Loucy (cell line): ENCODE data around the gene ANO1.

Experiments
- H2AFZ ChIP-seq: fragments of 200-600 bp; sonication (generic); 2 replicates; pipeline ENCODE4 v1.6.0; 2016; ENCODE audit warnings: antibody characterized with exemption, mild to moderate bottlenecking, low read length, moderate library complexity
- H3F3A ChIP-seq: fragments of 200-600 bp; 2 replicates; pipeline ENCODE4 v1.6.0; 2016; ENCODE audit warnings: antibody characterized with exemption, low read depth, mild to moderate bottlenecking
- H3K27me3 ChIP-seq: fragments of 200-600 bp; sonication (generic); 2 replicates; pipeline ENCODE4 v1.6.1; 2014; ENCODE audit warnings: low read length, mild to moderate bottlenecking; ENCODE audit not compliant: insufficient read depth, poor library complexity, severe bottlenecking
- H3K36me3 ChIP-seq: fragments of 200-600 bp; sonication (generic); 2 replicates; pipeline ENCODE4 v1.6.1; 2016; ENCODE audit warnings: low read length; ENCODE audit not compliant: insufficient read depth
- H3K4me1 ChIP-seq: fragments of 200-600 bp; sonication (generic); 2 replicates; pipeline ENCODE4 v1.5.1; 2014; ENCODE audit warnings: low read length, mild to moderate bottlenecking; ENCODE audit not compliant: insufficient read depth, poor library complexity, severe bottlenecking
- H3K4me2 ChIP-seq: fragments of 200-600 bp; sonication (generic); 2 replicates; pipeline ENCODE4 v1.6.0; 2014; ENCODE audit warnings: antibody characterized with exemption, low read length, low read depth, mild to moderate bottlenecking; ENCODE audit not compliant: poor library complexity, severe bottlenecking
- H3K4me3 ChIP-seq: fragments of 200-600 bp; sonication (generic); 2 replicates; pipeline ENCODE4 v1.5.1; 2014; ENCODE audit warnings: low read length, mild to moderate bottlenecking, mixed read lengths; ENCODE audit not compliant: poor library complexity, severe bottlenecking
- H3K79me2 ChIP-seq: fragments of 200-600 bp; sonication (generic); 2 replicates; pipeline ENCODE4 v1.6.1; 2014; ENCODE audit warnings: low read length; ENCODE audit not compliant: insufficient read depth
- H3K9ac ChIP-seq: fragments of 200-600 bp; sonication (generic); 2 replicates; pipeline ENCODE4 v1.6.0; 2014; ENCODE audit warnings: mild to moderate bottlenecking, low read depth, low read length, moderate library complexity; ENCODE audit not compliant: poor library complexity, severe bottlenecking
- H3K9me2 ChIP-seq: fragments of 200-600 bp; sonication (generic); replicated peaks from 2 replicates; pipeline ENCODE4 v1.6.1; 2016; ENCODE audit warnings: low read depth, low read length, mixed read lengths
- H3K9me3 ChIP-seq: fragments of 200-600 bp; sonication (generic); 2 replicates; pipeline ENCODE4 v1.6.1; 2014; ENCODE audit warnings: mild to moderate bottlenecking, antibody characterized with exemption, low read length, low read depth; ENCODE audit not compliant: insufficient read depth
- H4K20me1 ChIP-seq: fragments of 200-600 bp; sonication (generic); 2 replicates; pipeline ENCODE4 v1.6.0; 2014; ENCODE audit warnings: antibody characterized with exemption, low read length, mild to moderate bottlenecking; ENCODE audit not compliant: insufficient read depth, poor library complexity, severe bottlenecking
- EZH2phosphoT487 ChIP-seq: fragments of 200-600 bp; IDR thresholded peaks from 2 replicates; pipeline ENCODE4 v1.6.1; 2018; ENCODE audit warnings: antibody characterized with exemption, mild to moderate bottlenecking, moderate library complexity, borderline replicate concordance
- TF ChIP-seq, protein P1 (sequence below): fragments of 200-600 bp; sonication (generic); conservative IDR thresholded peaks from 2 replicates; pipeline ENCODE4 v1.5.1; 2014; ENCODE audit warnings: mild to moderate bottlenecking, antibody characterized with exemption, low read length

ANO1 gene

DNA sequence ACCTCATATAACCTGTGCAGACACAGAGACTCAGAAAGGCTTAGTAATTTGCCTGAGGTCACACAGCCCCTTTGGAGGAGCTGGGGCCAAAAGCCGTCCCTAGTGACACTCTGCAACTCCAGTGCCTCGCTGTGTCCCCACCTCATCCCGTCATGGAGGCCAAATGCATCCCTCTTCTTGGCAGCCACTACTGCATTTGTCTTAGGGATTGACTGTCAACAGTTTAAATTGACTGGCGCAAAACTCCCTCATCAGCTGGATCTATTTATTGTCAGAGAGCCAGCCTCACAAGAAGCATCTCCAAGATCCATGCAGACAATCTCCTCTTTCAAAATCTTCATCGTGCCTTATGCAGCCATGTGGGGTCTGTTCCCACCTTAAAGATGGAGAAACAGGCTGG lies 35.7 kb downstream of the ANO1 start:
- Histone ChIP-seq H3K36me3 (no peaks in the 10 kb centered on the region), H4K20me1 (no peaks in the 10 kb centered on the region), H3K4me2 (no peak overlapping the region), H3K79me2 (no peaks in the 10 kb centered on the region), H3K9me3 (no peaks in the 10 kb centered on the region), H3K9me2 (no peaks in the 10 kb centered on the region), H3K4me3 (no peak overlapping the region), H3K4me1 (peaks cover 16% of the 10 kb centered on the region), H3K27me3 (no peaks in the 10 kb centered on the region), H3F3A (no peaks in the 10 kb centered on the region), H3K9ac (no peak overlapping the region), H2AFZ (no peak overlapping the region)
- no peak for TF ChIP-seq EZH2phosphoT487
- TF ChIP-seq, protein P1, sequence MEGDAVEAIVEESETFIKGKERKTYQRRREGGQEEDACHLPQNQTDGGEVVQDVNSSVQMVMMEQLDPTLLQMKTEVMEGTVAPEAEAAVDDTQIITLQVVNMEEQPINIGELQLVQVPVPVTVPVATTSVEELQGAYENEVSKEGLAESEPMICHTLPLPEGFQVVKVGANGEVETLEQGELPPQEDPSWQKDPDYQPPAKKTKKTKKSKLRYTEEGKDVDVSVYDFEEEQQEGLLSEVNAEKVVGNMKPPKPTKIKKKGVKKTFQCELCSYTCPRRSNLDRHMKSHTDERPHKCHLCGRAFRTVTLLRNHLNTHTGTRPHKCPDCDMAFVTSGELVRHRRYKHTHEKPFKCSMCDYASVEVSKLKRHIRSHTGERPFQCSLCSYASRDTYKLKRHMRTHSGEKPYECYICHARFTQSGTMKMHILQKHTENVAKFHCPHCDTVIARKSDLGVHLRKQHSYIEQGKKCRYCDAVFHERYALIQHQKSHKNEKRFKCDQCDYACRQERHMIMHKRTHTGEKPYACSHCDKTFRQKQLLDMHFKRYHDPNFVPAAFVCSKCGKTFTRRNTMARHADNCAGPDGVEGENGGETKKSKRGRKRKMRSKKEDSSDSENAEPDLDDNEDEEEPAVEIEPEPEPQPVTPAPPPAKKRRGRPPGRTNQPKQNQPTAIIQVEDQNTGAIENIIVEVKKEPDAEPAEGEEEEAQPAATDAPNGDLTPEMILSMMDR = no peak

- no peak overlapping the region for H2AFZ ChIP-seq
- no peaks in the 10 kb centered on the region for H3F3A ChIP-seq
- H3K36me3 ChIP-seq = no peaks in the 10 kb centered on the region
Observed at GRCh38 chr11:70115778-70116177, 37.7 kb downstream of the ANO1 start.

DNA sequence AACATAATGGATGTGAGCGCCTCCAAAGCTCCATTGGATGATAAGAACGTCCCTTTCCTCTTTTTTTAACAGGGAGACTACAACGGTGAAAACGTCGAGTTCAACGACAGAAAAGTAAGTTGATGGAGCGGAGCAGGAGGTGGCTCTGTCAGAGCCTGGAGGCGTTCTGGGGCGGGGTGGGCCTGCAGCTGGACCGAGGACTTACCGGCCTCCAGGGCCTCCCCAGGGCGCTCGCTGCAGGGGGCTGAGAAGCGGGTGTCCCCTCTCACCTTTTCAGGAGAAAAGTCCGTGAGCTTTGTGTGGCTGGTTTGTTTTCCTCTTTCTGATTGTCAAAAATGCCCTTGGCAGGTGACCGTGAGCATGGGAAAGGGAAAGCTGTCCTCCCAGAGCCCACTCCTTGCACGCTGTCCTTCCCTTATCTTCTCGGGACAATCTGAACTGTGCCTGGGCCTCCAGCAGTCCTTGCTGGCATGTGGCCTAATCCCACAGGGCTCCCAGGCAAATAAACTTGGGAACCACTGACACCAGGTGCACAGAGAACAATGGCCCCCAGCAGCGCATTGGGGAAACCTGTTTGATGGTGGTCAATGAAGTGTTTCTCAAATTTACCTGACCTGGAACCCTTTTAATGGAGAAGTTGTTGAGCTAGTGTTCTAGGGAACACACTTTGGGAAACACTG lies 38.4 kb downstream of the ANO1 start:
- H4K20me1 ChIP-seq = no peaks in the 10 kb centered on the region
- no peaks in the 10 kb centered on the region for H3K36me3 ChIP-seq
- H3K27me3 ChIP-seq = no peaks in the 10 kb centered on the region
- no peak overlapping the region for H3K4me2 ChIP-seq
- no peak overlapping the region for H2AFZ ChIP-seq
- no peak overlapping the region for H3K9ac ChIP-seq
- TF ChIP-seq, protein P1 = no peak
- no peak for TF ChIP-seq EZH2phosphoT487
- H3K4me1 ChIP-seq = peaks cover 7% of the 10 kb centered on the region
- H3K9me3 ChIP-seq = no peaks in the 10 kb centered on the region
- H3F3A ChIP-seq = no peaks in the 10 kb centered on the region
- no peaks in the 10 kb centered on the region for H3K79me2 ChIP-seq
- no peaks in the 10 kb centered on the region for H3K9me2 ChIP-seq
- no peak overlapping the region for H3K4me3 ChIP-seq

More at GRCh38 chr11:70115778-70116177, 37.7 kb downstream of the ANO1 start:
- Histone ChIP-seq H3K4me2 (no peak overlapping the region), H3K9me3 (no peaks in the 10 kb centered on the region), H3K9ac (no peak overlapping the region), H3K9me2 (no peaks in the 10 kb centered on the region), H3K27me3 (no peaks in the 10 kb centered on the region), H4K20me1 (no peaks in the 10 kb centered on the region), H3K79me2 (no peaks in the 10 kb centered on the region), H3K4me3 (no peak overlapping the region), H3K4me1 (peaks cover 15% of the 10 kb centered on the region)
- no peak for TF ChIP-seq EZH2phosphoT487
- TF ChIP-seq, protein P1 = no peak
